GM18505 (cell line): Measurements from ENCODE around the gene SH3PXD2B.

Experiments
- ATAC-seq: cut with Tn5 transposase; IDR thresholded peaks from one replicate; pipeline ENCODE4 v1.9.1; 2021; ENCODE audit not compliant: unreplicated experiment
- POLR2A ChIP-seq: IDR thresholded peaks from 4 replicates; pipeline ENCODE4 v1.6.1; 2011; ENCODE audit warnings: borderline replicate concordance; ENCODE audit not compliant: insufficient read depth, insufficient read length; ENCODE audit errors: extremely low read depth

SH3PXD2B gene

DNA sequence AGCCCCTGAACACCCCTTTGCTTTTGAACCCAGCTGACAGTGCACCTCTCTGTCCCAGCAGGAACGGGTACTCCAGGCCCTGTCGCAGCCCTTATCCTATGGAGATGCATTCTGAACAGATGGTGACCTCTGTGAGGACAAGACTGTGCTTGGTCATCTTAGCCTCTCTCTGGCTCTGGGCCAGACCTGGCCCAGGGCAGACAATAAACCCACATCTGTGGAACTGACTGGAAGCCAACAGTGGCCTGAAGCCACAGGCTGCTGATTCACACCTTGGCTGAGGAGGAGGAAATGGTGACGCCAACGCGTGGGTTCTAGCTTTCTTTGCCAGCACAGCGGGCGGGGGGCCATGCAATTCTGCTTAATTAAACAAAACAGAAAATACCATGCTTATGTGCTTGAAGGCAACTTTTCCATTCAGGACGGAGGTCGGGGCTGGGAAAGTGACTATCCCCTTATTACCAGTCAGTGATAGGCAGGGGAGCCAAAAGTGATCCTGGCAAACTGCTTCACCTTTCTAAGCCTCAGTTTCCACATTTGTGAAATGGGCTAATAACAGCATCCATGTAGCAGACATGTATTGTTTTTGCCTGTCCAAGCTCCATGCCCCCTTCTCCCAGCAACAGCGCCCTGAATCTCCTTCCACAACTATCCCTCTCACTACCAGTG is 10.8 kb downstream of the SH3PXD2B start:
- TF ChIP-seq POLR2A, result no peak
- no peak for ATAC-seq

DNA sequence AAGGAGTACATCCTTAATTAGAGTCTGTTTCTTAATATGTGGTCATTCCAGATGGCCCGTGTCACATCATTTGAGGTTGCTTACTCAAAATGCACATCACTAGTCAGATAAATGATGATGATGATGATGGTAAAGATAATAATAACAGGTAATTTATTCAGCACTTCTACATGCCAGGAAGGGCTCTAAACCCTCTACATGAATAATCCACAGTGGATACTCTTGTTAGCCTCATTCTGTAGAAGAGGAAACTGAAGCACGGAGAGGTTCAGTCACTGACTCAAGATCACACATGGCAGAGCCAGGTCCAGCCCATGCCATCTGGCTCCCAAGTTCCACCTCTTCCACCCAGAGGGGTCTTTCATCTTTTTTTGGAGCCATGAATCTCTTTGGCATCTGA is 11.7 kb downstream of the SH3PXD2B start:
- no peak for ATAC-seq
- TF ChIP-seq POLR2A, result no peak

DNA sequence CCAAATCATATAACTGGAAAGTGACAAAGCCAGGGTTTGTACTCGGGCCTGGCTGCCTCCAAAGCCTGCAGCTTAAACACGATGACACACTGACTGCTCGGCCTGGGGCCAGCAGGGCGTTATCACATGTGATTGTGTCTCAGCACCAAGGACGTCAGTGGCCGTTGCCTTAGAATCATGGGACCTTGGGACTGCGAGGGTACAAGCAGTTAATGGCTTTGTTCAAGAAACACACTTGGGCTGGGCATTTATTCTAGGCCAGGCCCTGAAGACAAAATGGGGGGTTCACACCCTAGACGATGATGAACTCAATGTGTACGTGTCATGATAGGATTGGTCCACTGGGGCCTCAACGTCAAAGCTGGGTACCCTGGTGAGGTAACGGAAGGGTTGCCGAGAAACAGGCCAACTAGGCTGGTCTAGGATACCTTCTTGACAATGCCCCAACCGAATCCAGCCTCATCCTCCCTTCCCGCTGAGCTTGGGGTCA is 13.0 kb downstream of the SH3PXD2B start:
- no peak for TF ChIP-seq POLR2A
- ATAC-seq, result no peak

DNA sequence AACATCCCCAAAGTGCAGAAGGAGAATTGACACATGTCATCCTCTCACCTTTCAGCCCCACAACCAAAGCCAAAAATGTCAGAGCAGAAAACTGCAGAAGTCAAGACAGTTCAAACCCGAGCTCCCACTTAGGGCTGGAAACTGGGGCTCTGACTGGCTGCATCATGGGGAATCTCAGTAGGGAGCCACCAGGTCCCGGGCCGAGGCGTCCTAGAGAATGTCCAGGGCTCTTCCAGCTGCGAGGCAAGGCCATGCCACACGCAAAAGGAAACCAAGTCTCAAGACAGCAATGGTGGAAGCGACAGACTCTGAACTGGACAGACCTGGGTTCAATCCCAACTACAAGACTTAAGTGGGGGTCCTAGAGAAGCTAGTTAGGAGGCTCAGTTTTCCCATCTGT is 13.8 kb downstream of the SH3PXD2B start:
- ATAC-seq, result no peak
- no peak for TF ChIP-seq POLR2A

DNA sequence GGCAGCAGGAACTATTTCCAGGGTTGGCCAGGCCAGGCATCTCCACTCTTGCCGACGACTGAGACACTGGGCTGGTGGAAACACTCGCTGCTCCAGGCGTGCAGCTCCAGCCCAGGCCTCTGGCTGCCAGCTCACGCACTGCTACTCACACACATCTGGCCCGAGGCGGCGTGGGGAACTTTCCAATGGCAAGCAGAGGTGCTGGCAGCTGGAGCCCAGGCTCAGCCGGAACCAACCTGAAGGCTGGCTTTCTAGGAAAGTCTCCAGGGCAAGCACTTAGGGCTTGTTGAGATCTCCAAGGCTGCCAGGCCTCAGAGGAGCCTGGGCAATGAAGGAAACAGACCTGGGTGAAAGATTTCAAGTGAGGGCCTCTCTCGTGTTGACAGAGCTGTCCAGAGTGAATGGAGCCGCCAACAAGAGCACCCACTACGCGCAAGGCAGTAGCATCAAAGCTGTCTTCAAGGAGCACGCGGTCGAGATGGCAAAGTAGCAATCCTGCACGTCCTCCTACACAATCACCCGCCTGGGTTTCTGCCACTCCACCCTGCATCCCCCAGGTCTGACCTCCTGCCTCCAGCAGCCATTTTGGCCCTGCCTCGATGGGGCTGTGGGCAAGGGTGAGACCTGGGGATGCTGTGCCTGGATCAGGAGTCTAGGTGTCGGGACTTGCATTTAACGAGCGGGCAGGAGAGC is 14.4 kb downstream of the SH3PXD2B start:
- ATAC-seq, result no peak
- TF ChIP-seq POLR2A, result no peak

DNA sequence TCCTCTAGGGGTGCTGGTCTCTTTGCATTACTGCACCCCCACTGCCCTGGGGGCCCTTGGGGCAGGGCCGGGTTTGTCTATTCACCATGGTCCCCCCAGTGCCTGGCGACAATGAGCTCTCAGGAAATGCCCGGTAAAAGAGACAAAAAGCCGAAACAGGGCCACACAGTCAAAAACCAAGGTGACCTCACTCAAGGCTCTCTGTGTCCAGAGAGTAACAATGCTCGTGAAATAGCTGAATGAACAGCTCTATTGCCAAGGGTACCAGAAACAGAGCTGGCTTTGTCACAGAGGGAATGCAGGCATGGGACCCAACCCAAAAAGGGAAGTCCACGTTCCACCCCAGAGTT is 16.0 kb downstream of the SH3PXD2B start:
- ATAC-seq, result no peak
- no peak for TF ChIP-seq POLR2A

DNA sequence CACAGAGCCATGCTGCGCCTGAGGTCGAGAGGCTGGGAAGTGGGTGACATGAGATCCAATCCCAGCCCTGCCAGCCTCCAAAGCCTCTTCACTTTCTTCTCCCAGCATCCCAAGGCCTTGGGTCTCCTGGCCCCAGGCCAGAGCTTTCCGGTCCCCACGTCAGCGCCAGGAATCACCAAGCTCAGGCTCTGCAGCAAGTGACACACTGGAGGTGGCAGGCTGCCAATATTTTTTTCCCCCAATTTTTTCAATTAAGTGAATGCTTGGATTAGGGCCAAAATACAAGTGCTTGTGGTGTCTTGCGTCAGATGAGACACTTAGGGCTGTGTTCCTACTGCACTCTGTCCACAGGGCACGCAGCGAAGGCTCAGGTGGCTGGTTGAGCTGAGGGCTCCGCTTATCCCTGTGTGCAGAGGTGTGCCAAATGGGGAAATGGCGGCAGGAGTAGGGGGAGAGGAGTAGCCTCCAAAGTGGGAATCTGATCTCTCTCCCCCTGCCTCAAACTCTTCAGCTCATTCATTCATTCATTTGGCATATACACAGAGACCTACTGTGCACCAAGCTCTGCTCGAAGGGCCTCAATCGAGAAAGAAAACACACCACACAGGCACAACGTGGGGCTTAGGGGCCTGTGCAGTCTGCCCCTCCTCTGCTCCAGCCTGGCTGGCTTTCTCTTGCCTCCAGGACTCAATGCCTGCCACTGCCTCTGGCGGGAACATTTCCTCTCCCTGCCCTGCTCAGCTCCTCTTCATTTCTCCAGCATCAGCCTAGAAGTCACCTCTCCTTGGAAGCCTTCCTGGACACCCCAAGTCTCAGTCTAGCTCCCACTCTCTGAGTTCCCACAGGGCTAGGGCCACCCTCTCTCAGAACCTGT is 16.6 kb downstream of the SH3PXD2B start:
- no peak for TF ChIP-seq POLR2A
- no peak for ATAC-seq

DNA sequence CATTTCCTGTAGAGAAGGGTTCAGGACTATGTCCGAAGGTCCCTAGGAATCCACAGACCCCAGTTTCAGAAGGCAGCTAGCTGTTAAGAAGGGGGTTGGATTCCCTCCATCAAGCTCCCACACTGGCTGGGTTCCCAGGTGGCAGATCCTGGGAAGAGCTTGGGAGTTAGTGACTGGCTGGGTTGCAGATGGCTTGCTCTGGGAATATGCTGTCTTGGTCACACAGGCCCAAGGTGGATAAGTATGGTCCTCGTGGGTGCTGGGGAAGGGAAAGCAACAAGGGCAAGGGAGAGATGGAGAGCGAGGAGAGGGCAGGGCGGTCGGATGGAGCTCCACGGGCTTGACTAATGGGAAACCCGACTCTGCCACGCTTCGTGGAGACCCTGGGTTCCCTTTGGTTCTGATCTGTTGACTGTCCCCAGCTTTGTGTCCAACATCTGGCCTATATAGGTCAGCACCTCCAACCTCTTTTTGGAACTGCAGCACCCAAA is 17.4 kb downstream of the SH3PXD2B start:
- TF ChIP-seq POLR2A, result no peak

DNA sequence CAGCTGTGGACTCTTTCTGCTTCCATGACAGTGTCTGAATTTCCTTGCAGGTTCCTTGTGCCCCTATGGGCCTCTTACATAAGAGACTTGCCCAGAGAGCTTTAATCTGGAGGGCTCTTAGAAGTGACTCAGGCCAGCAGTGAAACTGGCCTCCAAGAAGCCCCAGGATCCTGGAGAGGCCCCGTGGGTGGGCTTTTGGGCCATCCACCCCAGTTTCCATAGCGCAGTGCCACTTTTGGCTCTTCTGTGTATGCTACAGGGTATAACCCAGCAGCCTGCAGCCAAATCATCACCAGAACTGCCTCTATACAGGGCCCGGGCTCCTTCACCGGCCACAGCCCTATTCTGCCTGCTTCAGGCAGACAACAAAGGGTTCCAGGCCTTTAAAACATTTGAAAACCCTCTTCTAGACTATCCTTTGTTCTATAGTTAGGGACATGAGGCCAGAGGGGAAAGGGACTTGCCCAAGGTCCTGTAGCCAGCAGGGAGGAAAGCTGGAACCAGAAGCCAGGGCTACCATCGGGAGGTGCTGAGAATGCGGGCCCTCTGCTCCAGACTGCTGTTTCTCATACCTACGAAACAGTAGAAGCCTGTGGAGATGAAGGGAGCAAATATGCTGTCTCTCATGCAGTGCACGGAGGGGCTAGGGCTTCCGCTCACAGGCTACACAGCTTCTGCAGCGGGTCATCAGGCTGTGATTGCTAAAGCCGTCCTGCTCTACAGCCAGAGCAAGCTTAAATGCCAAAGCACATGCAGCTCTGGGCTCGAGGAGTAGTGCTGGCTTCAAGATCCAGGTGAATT is 18.0 kb downstream of the SH3PXD2B start:
- no peak for ATAC-seq

More for the DNA sequence above, 17.4 kb downstream of the SH3PXD2B start:
- ATAC-seq, result no peak

DNA sequence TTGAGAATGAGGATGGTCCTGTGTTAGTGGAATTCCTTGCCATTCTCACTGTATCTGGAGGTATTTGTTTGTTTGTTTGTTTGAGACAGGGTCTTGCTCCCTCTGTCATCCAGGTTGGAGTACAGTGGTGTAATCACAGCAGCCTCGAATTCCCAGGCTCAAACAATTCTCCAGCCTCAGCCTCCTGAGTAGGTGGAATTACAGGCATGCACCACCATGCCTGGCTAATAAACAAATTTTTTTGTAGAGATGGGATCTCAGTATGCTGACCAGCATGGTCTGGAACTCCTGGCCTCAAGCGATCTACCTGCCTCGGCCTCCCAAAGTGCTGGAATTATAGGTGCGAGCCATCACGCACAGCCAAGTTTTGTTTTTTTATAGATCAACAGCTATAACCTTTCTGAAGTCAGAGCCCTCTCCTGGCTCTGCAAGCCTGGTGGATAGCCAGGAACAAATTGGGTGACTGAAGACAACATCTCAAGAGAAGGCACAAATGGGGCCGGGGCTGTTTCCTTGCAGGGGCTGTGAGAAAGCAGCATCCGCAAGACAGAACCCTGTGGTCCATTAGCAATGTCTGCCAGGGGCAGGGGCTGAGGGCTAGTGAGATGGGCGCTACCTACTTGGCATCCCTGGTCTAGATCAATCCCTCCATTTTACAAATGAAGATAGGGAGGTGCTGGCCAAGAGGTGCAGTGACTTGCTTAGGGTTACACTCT is 18.8 kb downstream of the SH3PXD2B start:
- no peak for TF ChIP-seq POLR2A
- ATAC-seq, result no peak

More for the DNA sequence above, 18.0 kb downstream of the SH3PXD2B start:
- TF ChIP-seq POLR2A, result no peak

DNA sequence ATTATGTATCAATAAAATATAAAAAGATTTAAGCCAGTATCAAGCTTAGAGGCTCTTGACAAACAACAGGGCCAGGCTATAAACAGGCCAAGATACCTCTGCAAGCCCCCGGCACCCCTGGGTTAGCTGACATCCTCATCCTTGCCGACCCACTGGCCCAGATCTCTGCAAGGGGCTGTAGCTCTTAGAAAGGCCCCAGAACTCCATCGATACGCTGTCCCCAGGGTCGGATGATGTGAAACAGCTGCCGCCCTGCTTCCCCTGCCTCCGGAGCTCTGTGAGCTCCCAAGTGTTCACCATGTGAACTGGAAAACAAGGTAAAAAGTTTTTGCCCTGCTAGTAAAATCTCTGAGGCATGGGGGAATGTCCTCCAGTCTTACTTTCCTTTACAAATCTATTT is 20.1 kb downstream of the SH3PXD2B start:
- no peak for TF ChIP-seq POLR2A
- no peak for ATAC-seq

DNA sequence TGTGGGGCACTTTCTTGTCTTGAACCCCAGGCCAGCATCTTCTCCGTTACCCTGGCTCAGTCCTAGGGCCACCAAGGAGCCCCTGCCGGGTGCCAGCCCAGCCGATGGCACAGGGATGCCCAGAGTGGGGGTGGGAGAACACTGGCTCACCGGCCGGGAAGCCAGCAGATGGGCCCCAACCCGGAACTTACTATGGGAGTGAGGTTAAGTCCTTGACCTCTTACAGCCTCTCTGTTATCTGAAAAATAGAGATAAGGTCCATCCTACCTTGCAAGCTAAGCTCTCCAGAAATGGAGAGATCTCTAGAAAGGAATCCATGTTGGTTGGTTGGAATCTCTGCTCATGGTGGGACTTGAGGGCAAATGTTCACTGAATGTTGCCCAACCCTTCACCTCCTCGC is 20.8 kb downstream of the SH3PXD2B start:
- no peak for ATAC-seq
- TF ChIP-seq POLR2A, result no peak

DNA sequence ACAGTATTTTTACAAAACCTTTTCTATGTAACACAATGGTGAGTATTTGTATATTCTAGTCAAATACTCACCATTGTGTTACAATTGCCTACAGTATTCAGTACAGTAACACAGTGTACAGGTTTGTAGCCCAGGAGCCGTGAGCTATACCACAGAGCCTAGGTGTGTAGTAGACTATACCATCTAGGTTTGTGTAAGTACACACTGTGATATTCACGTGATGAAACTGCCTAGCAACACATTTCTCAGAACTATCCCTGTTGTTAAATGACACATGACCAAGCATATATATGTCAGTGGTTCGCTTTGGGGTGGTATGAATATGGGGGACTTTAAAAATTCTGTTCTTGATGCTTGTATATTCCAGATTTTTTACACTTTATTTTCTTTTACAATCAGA is 21.3 kb downstream of the SH3PXD2B start:
- no peak for ATAC-seq
- no peak for TF ChIP-seq POLR2A

DNA sequence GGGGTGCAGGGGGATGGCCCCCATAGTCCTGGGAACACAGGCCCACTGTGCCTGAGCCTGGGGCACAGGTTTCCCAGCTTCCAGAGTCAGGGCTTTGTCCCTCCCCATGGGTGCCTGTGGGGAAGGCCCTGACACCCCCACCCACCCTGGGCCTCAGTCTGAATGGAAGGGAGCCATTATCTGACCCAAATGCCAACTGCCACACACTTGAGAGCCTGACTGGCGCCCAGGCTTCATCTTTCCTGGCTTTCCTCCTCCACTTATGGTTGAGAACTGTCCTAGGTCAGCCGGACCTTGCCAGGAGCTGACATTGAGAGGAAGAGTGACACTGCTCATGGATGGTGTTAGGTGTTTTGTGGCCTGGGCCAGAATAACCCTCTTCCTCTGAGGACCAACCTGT is 24.0 kb downstream of the SH3PXD2B start:
- TF ChIP-seq POLR2A, result no peak
- no peak for ATAC-seq
